Vagina (tissue), 2 donors: ENCODE results near the gene KLHL29.

Experiments used
- POLR2A ChIP-seq, 2 donors: fragments of 450-650 bp; IDR thresholded peaks; one replicate each; pipeline ENCODE4 v1.6.1; 2017; ENCODE audit warnings: antibody characterized with exemption in 2 of 2, mild to moderate bottlenecking in 2 of 2, moderate library complexity in 2 of 2
- TF ChIP-seq, protein P1 (sequence below), 3 experiments: fragments of 450-650 bp in 2 of 3; fragments of 200-600 bp in 1 of 3; sonication (generic) in 1 of 3; IDR thresholded peaks; one replicate each; pipeline ENCODE4 v1.5.1; 2017 to 2019; ENCODE audit warnings: antibody characterized with exemption in 3 of 3, mild to moderate bottlenecking in 2 of 3, moderate library complexity in 2 of 3

DNA sequence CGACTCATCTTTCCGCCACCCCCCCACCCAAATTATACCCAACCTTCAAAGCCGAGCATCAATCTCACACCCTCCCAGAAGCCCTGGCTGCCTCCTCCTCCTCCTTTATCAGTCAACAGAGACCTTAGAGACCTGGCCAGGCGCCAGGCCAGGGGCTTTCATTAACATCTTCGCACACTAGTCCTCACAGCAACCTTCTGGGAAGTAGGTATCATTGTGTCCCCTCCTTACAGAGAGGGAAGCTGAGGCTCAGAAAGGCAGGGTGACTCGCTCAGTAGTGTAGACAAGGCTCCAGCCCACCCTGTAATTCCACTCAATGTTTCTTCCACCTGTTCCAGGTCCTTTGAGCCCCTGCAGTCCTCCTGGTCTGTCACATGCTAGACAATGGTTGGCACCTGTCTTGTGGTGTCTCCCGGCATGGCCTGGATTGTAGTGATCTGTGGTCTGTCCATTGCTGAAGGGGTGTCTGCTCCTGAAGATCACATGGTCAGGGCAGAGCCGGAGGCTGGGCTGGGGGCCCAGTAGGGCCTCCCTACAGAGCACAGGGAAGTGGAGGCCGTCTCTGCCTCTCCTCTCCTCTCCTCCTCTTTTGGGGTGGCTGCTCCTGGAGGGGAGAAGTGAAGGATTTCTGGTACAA, 36.0 kb downstream of the KLHL29 start:
- TF ChIP-seq, protein P1, sequence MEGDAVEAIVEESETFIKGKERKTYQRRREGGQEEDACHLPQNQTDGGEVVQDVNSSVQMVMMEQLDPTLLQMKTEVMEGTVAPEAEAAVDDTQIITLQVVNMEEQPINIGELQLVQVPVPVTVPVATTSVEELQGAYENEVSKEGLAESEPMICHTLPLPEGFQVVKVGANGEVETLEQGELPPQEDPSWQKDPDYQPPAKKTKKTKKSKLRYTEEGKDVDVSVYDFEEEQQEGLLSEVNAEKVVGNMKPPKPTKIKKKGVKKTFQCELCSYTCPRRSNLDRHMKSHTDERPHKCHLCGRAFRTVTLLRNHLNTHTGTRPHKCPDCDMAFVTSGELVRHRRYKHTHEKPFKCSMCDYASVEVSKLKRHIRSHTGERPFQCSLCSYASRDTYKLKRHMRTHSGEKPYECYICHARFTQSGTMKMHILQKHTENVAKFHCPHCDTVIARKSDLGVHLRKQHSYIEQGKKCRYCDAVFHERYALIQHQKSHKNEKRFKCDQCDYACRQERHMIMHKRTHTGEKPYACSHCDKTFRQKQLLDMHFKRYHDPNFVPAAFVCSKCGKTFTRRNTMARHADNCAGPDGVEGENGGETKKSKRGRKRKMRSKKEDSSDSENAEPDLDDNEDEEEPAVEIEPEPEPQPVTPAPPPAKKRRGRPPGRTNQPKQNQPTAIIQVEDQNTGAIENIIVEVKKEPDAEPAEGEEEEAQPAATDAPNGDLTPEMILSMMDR (IDR thresholded peaks at IDR 0.05): no peak
- TF ChIP-seq POLR2A (IDR thresholded peaks at IDR 0.05): no peak
